ENCODE results near the gene ITGAD.

ITGAD gene

GRCh38 chr16:31475946-31476302, 82.8 kb downstream of the ITGAD start:
- POLR2A ChIA-PET, result no interaction called here
- TF ChIP-seq KLF1 (tag by site-specific recombination; IDR thresholded peaks at IDR 0.05) (peak; percentile 37; the same call in 1 of the 2 replicates), ZNF416 (tag by site-specific recombination; IDR thresholded peaks at IDR 0.05) (no peak)
- H3K4me3 ChIP-seq (ENCODE audit: low read depth, low read length), result no peak overlapping the region
- no peaks in the 10 kb centered on the region for H3K9me3 ChIP-seq (ENCODE audit: control insufficient read depth, insufficient read depth, low read depth, low read length)
- H3K27ac ChIP-seq (ENCODE audit: extremely low read depth, low read depth, low read length), result no peak overlapping the region
- peaks cover 0 to 10% of the 10 kb centered on the region in 2 experiments; a peak in 1 of 3 replicates for H3K36me3 ChIP-seq (ENCODE audit: control insufficient read depth in 2 of 2, insufficient read depth in 1 of 2, low read length in 2 of 2)
- H3K4me1 ChIP-seq (ENCODE audit: control insufficient read depth, insufficient read depth, low read length), result no peaks in the 10 kb centered on the region
- CTCF ChIA-PET, result interaction anchor here (0.7 kb wide), 1 partner anchor 25 kb away, joined by 6 read pairs; no protein-coding TSS in a partner anchor
